Measurements from ENCODE around the gene ABCB4. TPM values are rescaled to one million over a fixed set of nuclear protein-coding genes. Genes with fewer than 3 reads are reported as not detected.

ABCB4 gene
- total and polyA plus RNA-seq, 2 experiments from 2014 or later: 1.2 to 1.5 TPM

- no peak overlapping the region for H3K4me3 Mint-ChIP-seq
- Histone ChIP-seq H3F3A (replicated peaks; ENCODE audit: low read depth) (no peaks in the 10 kb centered on the region), H3K9me2 (ENCODE audit: insufficient read depth) (0 out of 2 replicates have a peak, but pooled peaks cover 7% of the 10 kb centered on the region), H3K4me3 (no peak overlapping the region), H3K27me3 (ENCODE audit: insufficient read depth) (no peaks in the 10 kb centered on the region), H3K4me2 (no peak overlapping the region), H4K20me1 (replicated peaks; ENCODE audit: insufficient read depth) (no peaks in the 10 kb centered on the region), H3K4me1 (ENCODE audit: insufficient read depth) (no peaks in the 10 kb centered on the region), H2AFZ (no peak overlapping the region), H3K27ac (ENCODE audit: low read depth) (no peak overlapping the region), H3K79me2 (replicated peaks; ENCODE audit: insufficient read depth) (no peaks in the 10 kb centered on the region), H3K36me3 (ENCODE audit: insufficient read depth) (peaks cover 7% of the 10 kb centered on the region; the same call in 1 of the 2 replicates)
- no peak overlapping the region for H3K27ac Mint-ChIP-seq
- H3K27me3 Mint-ChIP-seq (ENCODE audit: insufficient read depth, low read depth, poor library complexity): peaks cover 2% of the 10 kb centered on the region
- TF ChIP-seq STAT1 (IDR thresholded peaks at IDR 0.05; ENCODE audit: unreplicated experiment): no peak
- TF ChIP-seq EZH2phosphoT487 (IDR thresholded peaks at IDR 0.05; ENCODE audit: unreplicated experiment): no peak
- no peak for TF ChIP-seq ZNF462 (CRISPR knock-in tag; IDR thresholded peaks at IDR 0.05)
- TF ChIP-seq ZNF114 (CRISPR knock-in tag; IDR thresholded peaks at IDR 0.05): no peak
- TF ChIP-seq POLR2AphosphoS5 (IDR thresholded peaks at IDR 0.05; ENCODE audit: low read depth): no peak
- TF ChIP-seq, protein P1, sequence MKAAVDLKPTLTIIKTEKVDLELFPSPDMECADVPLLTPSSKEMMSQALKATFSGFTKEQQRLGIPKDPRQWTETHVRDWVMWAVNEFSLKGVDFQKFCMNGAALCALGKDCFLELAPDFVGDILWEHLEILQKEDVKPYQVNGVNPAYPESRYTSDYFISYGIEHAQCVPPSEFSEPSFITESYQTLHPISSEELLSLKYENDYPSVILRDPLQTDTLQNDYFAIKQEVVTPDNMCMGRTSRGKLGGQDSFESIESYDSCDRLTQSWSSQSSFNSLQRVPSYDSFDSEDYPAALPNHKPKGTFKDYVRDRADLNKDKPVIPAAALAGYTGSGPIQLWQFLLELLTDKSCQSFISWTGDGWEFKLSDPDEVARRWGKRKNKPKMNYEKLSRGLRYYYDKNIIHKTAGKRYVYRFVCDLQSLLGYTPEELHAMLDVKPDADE (IDR thresholded peaks at IDR 0.05): no peak
- no peak for TF ChIP-seq EZH2 (IDR thresholded peaks at IDR 0.05; ENCODE audit: low read depth, unreplicated experiment)
- no peak for TF ChIP-seq REST (IDR thresholded peaks at IDR 0.05; ENCODE audit: unreplicated experiment)
- ATAC-seq (no peak), DNase-seq (ENCODE audit: low spot score) (no peak)
- peaks cover 18% of the 10 kb centered on the region for H3K9me3 Mint-ChIP-seq
- peaks cover 39% of the 10 kb centered on the region for H3K36me3 Mint-ChIP-seq (ENCODE audit: low read depth)
- no peaks in the 10 kb centered on the region for H3K4me1 Mint-ChIP-seq
Observed at GRCh38 chr7:87361320-87361719, 114.2 kb downstream of the ABCB4 start.

All from GM23338 (cell line).